CD4-positive, alpha-beta T cell treated with Interleukin-1 beta for 1 hour (primary cell): ENCODE data around the gene PTGES3.

Experiments used
- DNase-seq, 2 donors: peaks; one replicate each; pipeline ENCODE4 v3.0.0-alpha.2; 2020 to 2022

Gene PTGES3

DNA sequence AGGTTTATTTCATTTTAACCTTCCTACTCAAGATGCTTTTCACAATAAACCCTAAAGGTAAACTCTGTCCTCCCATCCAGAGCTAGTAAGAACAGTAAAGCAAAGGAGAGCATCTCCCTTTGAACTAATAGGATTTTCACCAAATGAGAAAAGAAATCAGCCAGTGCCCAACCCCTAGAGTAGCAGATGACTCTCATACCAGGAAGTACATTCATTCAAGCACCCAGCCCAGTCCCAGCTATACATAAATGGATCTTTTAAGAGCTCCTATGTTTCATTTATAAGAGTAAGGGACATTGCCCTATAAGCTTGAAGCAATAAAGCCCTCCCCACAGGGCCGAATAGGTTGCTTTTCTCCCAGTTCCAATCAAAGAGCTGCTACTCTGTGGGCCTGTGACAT is 65.5 kb downstream of the PTGES3 start:
- DNase-seq = no peak

DNA sequence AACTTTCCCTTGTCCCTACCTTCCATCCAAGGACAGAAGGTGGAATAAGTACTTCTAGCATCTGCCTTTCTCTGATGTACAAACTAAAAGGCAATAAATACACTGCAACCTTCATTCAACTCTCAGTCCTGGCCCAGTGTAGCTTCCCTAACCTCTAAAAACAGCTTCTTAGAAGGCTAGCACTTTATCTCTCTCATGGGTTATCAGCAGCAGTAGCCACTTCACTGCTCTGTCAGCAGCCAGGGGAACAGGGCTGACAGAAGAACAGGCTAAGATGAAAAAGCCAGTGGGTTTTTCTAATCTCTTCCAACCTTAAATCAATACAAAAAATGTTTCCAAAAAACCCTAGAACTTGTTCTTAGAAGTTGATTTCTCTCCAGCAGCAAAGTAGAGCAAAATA is 71.2 kb downstream of the PTGES3 start:
- DNase-seq = no peak

DNA sequence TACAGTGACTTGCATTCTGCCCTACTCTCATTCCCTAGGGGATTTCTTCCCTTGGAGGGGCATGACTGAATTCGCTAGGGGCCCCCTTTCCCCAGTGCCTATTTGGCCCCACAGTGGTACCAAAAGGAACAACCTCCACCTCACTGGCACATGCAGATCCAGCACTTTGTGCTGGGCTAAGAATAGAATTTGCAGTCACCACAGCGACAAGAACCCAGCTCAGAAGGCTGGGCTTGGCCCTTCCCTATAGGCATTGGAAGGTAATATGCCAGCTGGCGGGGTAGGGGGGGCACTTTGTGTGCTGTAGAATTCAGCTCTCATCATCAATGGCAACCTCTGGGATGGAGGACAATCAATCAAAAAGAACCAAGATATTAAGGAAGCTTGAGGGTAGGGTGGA is 71.8 kb downstream of the PTGES3 start:
- no peak for DNase-seq

DNA sequence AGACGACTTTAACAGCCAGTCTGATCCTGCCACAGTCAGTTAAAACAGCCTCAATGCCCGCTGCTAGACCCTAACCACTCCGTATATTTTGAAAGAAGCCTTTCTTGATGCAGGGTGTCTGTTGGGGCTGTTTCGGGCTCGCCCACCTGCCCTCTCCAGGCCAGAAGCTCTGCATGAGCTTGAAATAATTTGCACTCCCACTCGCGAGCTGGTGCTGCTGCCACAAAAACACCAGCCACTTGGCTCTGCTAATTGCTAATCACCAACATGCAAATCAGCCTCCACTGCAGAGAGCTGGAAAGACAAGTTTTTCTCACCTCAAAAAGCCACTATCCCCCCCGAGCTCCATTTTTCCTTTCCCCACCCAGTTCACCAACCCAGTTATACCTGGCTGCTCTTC is 73.5 kb downstream of the PTGES3 start:
- no peak for DNase-seq
